ENCODE data around the gene NSRP1. TPM values are rescaled to one million over a fixed set of nuclear protein-coding genes. Genes with fewer than 3 reads are reported as not detected.
"Not testable (repeated sequence)": the region's sequence is repeated elsewhere in the genome, so short reads cannot be mapped to it uniquely, and the experiment has no call there.

The NSRP1 gene
- total RNA-seq, 1 donor from 2014 or later, result 12.0 TPM

GRCh38 chr17:30187573-30187972, 71.0 kb downstream of the NSRP1 start:
- peak; percentile 27 for DNase-seq (ENCODE audit: low read depth)

- DNase-seq (ENCODE audit: low read depth), result peak; percentile 79
Observed at GRCh38 chr17:30188211-30188939, 71.8 kb downstream of the NSRP1 start.

DNA sequence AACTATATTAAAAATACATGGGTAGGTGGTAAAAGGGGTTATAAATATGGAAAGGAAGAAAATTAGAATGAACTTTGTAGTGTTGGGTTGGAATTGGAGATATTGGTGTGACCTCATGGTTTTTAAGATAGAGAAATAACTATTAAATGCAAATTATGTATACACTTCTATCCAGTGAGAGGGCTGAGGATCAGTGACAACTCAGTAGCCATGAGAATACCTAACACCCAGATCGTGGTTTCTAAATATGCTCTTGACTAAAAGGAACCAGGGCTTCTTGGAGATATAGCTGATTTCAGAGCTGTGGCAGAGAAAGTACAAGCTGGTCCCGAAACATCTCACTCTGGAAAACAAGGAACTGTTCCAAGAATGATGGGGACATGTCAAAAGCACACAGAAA, 74.5 kb downstream of the NSRP1 start:
- DNase-seq (ENCODE audit: low read depth), result no peak

- DNase-seq (ENCODE audit: low read depth), result no peak
Observed at GRCh38 chr17:30196504-30196903, 79.9 kb downstream of the NSRP1 start.

- no peak for DNase-seq (ENCODE audit: low read depth)
Observed at GRCh38 chr17:30197416-30197815, 80.8 kb downstream of the NSRP1 start.

GRCh38 chr17:30199600-30199999, 83.0 kb downstream of the NSRP1 start:
- DNase-seq (ENCODE audit: low read depth), result no peak

DNA sequence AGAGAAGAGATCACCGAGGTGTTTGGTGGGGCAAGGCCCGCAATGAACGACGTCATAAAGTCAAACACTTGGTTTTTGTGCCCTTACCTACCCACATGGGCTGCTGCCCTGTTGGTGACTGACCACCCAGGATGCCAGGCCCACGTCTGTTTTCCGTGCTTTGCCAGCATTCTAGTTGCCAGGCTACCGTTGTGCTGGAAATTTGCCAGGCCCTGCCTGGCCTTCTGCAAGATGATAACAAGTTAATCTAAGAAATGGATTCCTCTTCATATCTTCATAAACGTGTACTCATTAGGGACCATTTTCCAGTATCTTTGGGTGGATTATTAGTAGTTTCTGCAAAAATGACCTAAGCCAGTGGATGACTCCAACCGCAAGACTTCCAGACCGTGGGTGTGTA, 83.5 kb downstream of the NSRP1 start:
- DNase-seq (ENCODE audit: low read depth), result no peak

DNA sequence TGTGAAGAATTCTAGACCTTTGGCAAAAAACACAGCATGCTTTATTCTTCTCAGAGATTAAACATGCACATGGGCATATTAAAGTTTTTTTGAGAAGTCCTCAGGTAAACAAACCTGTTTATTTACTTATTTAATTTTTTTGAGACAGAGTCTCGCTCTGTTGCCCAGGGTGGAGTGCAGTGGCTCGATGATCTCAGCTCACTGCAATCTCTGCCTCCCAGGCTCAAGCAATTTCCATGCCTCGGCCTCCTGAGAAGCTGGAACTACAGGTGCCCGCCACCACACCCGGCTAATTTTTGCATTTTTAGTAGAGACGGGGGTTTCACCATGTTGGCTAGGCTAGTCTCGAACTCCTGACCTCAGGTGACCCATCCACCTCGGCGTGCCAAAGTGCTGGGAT, 84.0 kb downstream of the NSRP1 start:
- DNase-seq (ENCODE audit: low read depth), result not testable (repeated sequence)

GRCh38 chr17:30203471-30203981, 86.9 kb downstream of the NSRP1 start:
- DNase-seq (ENCODE audit: low read depth), result no peak

DNA sequence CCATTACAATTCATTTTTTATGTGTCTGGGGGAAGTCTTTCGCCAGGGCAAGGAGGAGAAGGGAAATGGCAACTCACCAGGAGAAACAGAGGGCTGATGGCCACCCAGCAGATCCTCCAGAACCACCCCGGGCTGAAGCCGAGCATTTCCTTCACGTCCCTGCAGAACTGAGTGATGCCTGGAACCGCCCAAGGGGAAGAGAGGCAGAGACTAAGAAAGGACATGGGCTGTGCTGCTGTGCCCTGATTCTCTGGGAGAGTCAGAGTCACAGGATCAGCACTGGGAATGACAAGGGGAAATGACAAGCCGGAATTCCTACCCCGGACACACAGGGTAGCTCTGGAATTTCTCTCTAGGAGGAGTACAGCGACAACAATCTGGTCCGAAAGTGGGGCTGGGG, 91.0 kb downstream of the NSRP1 start:
- DNase-seq (ENCODE audit: low read depth), result no peak

- no peak for DNase-seq (ENCODE audit: low read depth)
Observed at GRCh38 chr17:30208214-30208613, 91.6 kb downstream of the NSRP1 start.

- no peak for DNase-seq (ENCODE audit: low read depth)
Observed at GRCh38 chr17:30209930-30210329, 93.3 kb downstream of the NSRP1 start.

GRCh38 chr17:30210366-30210765, 93.8 kb downstream of the NSRP1 start:
- no peak for DNase-seq (ENCODE audit: low read depth)

DNA sequence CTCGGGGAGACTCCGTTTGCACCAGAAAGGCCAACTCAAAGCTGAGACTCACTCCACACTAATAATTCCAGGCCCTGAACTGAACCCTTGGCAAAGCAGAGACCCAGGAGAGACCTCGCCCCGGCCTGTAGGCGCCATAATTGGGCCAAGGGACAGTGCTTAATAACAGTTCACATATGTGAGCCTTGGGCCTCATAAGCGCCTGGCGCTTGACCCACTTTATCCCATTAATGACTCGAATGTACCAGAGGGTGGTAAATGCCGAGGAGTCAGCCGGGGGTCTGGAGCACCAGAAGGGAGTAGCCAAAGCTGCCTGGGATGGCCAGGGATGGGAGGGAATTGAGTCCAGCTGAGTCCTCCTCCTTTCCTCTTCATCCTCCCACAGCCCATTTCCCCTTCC, 94.3 kb downstream of the NSRP1 start:
- DNase-seq (ENCODE audit: low read depth), result no peak

DNA sequence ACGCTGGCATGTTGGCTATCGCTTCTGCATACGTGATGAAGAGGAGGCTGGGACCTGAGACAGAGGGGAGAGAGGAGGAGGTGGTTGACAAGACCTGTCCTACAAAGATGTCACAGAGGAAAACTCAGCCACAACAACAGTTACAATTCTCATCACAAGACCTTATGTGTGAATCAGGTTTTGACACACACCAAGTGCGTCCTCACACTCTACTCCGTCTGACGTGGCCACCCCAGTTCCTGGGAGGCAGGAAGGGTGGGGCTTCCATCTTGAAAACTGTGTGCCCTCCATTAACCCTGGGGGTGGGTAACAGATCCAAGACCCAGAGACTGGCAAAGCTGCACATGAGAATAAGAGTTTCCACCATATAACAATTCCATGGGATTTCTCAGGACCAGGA, 94.8 kb downstream of the NSRP1 start:
- DNase-seq (ENCODE audit: low read depth), result no peak

GRCh38 chr17:30212750-30213149, 96.1 kb downstream of the NSRP1 start:
- no peak for DNase-seq (ENCODE audit: low read depth)

DNA sequence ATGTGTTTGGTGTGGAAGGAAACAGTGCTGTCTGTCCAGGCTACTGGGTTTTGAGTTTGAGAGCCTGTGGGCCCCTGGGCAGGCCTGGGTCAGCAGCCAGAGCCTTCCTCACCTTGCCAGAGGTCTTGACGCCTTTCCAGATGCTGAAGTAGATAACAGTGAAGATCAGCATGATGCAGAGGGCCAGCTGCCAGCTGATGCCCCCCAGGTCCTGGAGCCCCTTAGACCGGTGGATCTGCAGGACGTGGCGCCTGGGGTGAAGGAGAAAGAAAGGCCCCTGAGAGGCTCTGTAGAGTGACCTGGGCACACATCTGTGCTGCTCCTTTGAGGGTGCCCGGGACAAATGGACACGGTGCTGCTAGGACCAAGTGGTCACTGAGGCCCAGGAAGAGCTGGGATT, 100.4 kb downstream of the NSRP1 start:
- no peak for DNase-seq (ENCODE audit: low read depth)

DNA sequence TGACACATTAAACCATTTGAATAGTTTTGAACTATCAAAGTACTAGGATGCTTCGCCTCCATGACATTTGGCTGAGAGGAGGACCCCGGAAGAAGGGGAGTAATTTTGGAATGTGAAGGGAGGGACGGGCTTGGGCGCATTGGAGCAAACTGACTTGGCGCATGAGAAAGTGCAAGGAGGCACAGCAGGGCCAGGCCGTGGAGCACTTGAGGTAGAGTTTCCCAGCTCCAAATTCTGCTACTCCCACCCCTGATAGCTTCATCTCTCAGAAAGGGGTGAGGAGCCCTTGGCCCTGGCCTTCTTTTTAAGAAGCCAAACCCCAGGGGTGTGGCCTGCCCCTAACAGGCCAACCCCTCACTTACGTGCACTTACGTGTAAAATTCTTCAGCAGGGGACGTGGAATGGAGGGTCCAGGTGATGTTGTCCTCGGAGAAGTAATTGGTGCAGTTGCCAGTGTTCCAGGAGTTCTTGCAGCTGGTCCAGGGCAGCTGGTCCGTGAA, 101.2 kb downstream of the NSRP1 start:
- no peak for DNase-seq (ENCODE audit: low read depth)

DNA sequence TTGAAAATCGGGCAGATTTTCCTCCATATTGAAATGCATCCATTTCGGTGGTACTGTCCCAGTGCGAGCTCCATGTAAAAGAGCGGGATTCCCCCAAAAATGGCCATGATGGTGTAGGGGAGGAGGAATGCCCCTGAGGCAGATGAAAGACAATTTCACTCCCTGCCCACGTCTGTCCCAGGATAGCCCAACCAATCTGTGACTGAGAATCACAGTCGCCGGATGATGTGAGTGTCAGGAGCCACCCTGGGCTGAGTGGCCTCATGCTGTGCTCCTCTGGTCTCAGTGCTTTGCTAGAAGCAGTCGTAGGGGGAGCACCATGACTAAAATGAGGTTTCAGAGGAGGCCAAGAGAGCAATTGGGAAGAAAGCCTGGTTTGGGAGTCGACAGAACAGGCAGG, 102.2 kb downstream of the NSRP1 start:
- no peak for DNase-seq (ENCODE audit: low read depth)

- DNase-seq (ENCODE audit: low read depth), result no peak
Observed at GRCh38 chr17:30219315-30219714, 102.7 kb downstream of the NSRP1 start.

DNA sequence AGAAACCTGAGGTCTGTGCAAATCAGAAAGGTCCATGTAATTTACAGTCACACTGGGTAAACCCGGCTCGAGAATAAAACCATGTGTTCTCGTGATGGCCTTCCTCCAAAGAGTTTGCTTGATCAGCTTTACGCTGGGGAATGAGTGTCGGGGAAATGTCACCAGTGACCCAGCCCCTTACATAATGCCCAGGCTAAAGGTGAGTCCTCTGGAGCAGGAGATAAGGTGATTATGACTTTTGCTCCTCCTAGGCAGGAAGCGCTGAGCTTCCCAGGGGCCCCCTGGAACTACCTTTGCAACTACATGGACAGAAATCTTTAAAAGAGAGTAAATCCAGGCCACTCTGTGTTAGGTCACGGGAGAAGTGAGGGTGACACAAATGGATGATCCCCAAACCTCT, 103.2 kb downstream of the NSRP1 start:
- DNase-seq (ENCODE audit: low read depth), result no peak

GRCh38 chr17:30220414-30220813, 103.8 kb downstream of the NSRP1 start:
- DNase-seq (ENCODE audit: low read depth), result no peak

GRCh38 chr17:30221346-30221745, 104.7 kb downstream of the NSRP1 start:
- no peak for DNase-seq (ENCODE audit: low read depth)

DNA sequence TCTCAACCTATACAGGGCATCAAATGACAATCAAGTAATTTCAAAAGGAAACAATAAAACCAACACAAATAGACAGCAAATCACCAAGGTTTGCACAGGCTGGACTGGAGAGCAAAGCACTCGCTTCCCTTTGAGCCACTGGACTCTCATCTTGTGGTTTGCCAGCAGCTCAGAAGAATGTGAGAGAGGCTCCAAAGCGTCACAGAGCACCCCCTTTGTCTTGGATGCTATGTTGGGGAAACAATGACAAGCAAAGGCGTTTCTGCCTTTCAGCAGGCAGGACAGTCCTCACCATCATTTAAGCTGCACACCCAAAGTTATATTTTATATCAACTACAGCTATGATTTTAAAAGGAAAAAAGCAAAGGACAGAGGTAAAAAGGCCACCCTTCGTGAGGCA, 105.6 kb downstream of the NSRP1 start:
- no peak for DNase-seq (ENCODE audit: low read depth)

Data from renal cortical epithelial cell (primary cell).